Endometrium (tissue), 2 donors: Measurements from ENCODE around the gene COQ8A.
"Not testable (repeated sequence)": the region's sequence is repeated elsewhere in the genome, so short reads cannot be mapped to it uniquely, and the experiment has no call there.

ENCODE experiments used
- FAIRE-seq: peaks from 2 replicates; lab custom pipeline; 2012; peaks lifted over from hg19 to GRCh38; lab: Jason Lieb, UNC
- donor health status: control.
- donor health status: control.

COQ8A gene

DNA sequence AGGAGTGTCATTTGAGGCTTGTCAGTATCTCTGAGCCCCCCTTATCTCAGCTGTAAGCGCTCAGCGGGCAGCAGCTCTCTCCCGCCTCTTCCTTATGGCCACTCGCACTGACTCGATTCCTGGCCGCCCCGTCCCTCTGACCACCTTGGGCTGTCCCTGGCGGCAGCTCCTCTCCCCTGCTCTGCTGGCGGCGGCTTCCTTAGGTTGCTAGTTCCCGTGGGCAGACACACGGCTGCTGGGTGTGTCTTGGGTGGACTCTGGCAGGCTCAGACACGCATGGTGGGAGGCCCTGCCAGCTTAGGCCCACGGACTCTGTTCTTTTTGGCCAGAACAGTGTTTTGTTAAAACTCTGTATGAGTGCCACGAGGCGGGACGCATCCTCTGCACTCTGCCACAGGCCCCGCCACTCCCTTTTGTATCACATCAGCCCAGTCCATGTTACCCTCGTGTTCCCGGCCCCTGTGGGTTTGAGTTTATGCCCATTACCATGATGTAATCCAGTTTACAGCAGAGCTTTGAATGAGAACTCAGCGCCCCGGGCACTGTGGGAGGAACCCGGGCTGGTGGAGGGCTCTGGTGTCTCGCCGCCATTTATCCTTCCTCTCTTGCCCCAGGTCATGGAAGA is 45.9 kb downstream of the COQ8A start:
- FAIRE-seq = no peak

DNA sequence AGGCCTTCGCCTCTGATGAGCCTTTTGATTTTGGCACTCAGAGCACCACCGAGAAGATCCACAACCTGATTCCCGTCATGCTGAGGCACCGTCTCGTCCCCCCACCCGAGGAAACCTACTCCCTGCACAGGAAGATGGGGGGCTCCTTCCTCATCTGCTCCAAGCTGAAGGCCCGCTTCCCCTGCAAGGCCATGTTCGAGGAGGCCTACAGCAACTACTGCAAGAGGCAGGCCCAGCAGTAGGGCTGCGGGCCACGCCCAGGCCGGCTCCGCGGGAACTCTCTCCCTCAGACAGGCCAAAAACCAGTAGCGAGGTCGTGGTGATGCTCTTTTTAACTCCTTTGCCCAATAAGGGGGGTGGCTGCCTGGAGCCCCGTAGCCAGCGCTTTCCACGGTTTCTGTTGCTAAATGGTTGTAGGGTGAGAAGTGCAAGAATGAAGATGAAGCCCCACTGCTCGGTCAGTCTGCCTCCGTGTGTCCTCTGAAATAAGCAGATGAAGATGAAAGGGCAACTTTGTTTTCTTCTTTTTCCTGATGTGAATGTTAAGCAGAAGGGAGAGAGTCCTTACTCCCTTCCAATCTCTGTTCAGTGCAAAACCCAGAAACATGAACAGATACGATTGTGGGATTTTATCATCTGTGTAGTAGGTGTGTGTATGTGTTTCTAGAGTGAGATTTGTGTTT is 46.5 kb downstream of the COQ8A start:
- FAIRE-seq = no peak

DNA sequence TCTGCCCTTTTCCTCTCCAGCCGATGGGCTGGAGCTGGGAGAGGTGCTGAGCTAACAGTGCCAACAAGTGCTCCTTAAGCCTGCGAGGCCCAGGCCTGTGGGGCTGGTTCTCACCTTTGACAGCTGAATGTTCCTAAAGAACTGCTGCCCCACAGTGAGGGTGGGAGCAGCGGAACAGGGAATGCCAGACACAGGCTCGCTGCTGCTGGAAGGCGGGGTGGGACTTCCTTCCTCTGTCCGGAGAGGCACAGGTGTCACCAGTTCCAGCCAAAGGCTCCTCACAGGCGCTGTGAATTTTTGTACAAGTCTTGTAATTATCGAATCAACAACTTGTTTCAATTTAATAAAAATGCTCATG is 47.1 kb downstream of the COQ8A start:
- no peak for FAIRE-seq

DNA sequence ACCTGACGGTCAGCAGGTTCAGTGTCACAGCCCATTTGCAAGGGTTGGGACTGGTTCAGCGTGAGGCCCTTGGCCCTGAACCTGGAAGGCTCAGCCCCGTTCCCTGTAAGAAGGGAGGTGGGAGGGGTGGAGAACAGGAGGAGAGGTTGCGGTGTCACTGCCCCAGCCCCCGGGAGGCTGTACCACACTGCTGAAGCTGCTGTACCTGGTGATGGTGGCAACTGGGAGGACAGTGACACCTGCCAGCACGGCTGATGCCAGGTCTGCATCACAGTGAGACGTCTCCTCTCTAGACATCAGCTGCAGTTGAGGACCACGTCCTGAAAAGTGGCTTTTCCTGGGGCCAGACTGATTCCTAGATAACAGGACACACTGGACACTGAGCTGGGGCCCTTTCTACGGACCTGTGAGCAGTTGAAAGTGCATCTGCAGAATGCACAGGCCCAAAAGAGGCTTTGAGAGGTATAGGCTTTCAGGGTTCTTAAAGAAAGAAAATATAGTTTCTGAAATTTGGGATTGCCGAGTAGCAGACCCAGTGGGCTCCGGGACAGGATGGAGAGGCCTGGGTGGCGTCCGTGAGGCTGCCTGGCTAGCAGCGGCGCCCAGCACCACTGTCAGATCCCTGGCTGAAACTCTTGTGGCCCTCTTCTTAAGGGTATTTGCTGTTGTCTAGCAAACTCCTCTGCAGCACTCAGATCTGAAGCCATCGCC is 47.7 kb downstream of the COQ8A start:
- no peak for FAIRE-seq

DNA sequence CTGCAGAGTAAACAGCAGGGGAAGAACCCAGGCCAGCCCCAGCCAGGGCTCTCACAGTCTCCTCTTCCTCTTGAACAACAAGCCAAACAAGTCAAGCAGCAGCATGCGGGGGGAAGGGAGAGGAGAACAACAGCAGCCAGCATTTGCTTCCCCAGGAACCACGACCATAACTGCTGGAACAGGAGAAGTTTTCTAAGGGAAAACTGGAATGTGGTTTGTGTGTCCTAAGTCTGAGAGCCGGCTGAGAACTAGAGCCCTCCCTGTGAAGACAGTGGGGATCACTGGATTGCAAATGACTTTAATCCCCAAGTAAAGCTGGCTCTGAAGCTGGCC is 48.2 kb downstream of the COQ8A start:
- FAIRE-seq = no peak

DNA sequence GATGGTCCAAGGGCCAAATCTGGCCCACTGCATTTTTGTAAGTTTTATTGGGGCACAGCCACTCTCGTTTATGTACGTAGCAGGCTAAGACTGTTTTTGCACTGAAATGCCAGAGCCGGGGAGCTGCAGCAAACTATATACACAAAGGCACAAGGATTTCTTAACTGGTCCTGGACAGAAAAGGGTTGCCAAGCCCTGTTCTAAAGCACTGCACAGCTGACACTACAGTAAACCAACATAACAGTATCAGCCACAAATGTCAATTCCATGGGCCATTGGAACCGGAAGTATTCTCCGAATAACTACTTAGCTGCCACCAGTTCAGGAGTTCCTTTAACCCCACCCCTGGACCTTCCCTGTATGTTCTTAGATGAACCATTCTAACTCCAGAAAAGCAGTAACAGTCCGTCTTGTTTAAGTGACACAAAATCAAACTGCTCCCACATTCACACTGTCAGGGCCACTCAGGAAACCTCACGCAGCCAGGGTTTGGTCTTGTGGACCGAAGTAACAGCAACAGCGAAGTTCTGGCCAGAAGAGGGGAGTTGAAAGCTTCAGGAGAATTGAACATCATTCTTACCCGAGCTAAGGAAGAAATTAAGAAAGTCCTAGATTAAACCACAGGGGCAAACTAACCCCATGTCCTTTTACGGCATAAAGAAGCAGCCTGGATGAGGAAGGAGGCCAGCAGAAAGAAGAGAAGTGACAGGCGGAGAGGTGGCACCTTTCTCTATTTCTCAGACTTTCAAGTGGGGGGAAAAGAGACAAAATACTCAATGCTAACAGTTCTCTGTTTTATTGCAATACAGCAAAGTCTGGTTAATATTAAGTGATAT is 49.2 kb downstream of the COQ8A start:
- FAIRE-seq = no peak

DNA sequence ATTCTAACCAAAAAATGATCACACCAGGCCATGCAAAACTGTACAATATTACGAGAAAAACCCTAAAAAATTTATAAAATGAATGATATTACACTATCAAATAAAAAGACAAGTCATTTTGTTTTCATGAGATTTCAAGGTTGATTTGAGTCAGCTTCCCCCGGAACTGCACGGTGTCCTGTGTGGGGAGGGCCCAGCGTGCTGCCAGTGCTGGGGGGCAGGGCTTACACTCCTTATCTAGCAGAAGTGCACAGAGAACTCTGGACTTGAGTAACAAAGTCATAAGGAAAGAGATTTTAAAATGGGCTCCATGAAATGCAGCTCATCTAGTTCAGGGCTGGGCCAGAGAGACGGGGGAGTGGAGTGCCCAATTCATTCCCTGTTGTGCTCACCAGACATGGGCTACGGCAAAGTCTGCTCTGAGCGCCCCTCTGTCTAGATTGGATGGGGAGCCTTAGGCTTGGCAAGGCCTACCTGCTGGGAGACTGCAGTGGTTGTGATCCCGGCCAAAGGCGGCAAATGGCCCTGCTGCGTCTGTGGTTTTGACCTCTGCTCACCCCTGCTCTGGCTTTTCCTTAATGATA is 50.1 kb downstream of the COQ8A start:
- no peak for FAIRE-seq

DNA sequence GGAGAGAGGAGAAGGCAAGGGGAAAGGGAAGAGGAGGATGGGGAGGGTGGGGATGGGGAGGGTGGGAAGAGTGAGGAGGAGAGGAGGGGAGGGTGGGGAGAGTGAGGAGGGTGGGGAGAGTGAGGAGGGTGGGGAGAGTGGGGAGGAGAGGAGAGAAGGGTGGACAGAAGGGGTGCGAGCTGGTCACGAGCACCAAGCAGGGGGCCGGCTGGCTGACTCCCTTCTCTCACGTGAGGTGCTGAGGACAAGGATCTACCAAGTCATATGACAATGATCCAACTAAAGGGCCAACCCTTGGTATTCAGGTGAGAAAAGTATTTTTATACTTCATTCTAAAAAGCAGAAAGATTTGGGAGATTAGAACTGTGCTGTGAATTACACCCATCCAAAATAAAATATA is 51.8 kb downstream of the COQ8A start:
- no peak for FAIRE-seq

DNA sequence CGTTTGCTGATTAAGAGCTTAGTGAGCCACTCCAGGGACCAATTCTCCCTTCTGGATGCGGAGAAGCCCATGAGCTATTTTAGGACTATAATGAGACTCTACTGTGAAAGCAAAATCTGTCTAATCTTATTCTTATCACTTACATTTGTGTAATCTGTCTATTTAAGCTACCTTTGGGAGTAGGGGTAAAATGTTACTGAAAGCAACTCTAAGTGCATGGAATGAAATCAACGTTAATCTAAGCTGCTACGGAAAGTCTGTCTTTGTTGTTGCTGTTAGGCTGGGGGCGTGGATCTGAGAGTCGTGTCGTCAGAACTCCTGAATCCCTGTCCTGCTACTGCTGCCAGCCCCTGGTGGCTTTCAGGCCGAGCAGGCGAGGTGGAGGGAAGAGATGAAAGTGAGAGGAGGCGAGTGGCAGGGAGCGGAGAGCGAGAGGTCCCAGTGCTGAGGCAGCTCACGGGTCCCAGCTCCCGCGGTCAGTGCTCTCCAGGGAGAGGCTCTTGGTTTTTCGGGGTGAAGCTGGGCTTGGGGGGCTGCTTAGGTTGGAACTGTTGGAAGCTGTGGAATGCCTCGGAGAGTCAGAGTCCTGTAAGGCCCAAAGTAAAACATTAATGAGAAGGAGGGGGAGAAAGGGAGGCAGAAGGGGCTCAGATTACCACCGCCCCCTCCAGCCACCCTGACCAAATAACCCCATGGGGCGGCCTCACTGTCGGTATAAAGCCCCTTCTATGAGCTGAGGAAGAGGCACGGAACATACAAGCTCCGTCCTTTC is 53.9 kb downstream of the COQ8A start:
- FAIRE-seq = no peak

DNA sequence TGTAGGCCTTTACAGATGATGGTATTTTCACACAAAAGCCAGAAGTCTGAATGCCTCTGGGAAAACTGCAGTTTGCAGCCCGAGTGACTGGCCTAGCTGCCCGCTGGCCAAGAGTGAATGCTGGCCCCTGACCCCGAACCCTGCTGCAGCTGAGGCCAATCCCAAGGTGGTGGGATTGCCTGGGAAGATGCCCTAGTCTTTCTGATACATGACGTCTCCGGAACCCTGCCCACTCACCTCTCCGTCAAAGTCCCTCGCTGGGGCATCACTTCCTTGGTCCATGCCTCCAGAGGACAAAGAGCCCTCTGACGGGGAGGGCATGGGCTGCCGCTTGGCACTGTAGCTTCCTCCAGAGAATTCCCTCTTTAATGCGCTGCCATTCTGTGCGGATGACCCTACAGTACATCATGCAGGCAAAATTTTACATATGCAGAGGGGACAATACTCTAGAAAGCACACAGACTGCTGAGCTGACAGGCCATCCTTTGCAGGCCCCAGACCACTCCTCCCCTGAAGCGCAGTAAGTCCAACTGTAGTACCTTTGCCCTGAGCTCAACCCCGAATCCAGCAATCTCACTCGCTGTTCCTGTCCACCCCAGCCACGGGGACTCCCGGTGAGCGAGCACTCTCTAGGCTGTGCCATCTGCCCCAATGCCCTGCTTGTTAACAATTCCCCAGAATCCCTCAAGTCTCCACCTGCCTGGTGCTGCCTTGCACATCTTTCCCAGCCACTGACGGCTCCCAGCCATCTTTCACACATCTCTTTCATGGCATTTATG is 54.7 kb downstream of the COQ8A start:
- no peak for FAIRE-seq

DNA sequence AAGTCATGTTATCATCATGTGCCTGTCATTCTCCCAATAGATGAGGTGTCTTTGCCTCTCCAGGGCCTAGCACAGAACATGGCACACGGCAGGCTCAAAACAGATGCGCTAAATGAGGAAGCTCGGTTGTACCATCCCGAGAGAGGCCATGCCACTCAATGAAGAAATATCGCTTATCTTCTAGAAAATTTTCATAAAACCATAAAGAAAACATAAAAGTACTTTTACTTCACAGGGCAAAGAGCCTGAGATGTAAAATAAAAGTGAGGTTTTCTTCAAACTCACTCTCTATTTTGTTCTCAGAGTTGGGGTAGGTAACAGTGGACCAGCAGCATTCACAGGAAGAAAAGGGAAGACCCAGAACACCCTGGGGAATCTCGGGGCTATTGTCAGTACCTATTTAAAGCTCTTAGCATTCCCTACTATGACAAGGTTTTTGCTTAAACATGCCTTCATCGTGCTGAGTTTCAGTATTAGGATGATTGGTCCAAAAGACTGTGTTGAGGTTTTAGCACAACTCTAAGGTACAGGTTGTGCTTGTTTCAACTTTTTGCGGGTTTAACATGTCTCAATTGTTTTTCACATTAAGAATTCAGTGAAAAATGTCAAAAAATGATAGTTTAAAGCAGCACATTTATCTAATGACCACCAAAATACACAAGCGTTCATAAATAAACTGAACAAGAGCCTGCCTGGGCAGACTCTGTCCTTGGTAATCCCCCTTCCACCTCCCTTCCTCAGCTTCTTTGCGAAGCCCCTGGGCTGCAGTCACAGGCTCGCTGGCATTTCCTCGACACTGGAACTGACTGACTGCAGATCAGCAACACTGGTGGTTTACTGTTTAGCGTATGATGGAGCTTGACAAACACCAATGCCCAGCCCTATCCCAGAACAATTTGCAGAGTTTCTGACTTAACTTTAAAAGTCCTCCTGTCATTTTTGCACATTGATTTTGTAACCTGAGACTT is 55.6 kb downstream of the COQ8A start:
- FAIRE-seq = no peak

DNA sequence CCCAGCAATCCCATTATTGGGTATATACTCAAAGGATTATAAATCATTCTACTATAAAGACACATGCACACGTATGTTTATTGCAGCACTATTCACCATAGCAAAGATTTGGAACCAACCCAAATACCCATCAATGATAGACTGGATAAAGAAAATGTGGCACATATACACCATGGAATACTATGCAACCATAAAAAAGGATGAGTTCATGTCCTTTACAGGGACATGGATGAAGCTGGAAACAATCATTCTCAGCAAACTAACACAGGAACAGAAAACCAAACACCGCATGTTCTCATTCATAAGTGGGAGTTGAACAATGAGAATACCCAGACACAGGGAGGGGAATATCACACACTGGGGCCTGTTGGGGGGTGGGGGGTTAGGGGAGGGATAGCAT is 59.5 kb downstream of the COQ8A start:
- not testable (repeated sequence) for FAIRE-seq

DNA sequence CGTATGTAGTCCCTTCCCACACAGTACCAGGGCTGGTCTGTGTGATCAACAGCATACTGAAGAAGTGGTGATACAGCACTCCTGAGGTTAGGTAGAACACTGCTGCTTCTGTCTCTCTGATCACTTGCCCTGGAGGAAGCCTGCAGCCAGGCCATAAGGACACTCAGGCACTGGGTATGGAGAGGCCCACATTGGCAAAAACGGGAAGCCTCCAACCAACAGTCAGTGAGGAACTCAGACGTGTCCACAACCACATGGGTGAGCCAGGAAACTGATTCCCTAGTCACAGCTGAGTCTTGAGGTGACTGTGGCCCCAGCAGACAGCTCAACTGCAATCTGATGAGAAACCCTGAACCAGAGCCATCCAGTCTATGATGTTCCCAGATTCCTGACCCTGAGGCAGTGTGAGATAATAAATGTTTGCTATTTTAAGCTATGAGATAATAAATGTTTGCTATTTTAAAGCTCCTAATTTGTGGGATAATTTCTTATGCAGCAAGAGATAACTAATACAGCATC is 62.5 kb downstream of the COQ8A start:
- FAIRE-seq = no peak

DNA sequence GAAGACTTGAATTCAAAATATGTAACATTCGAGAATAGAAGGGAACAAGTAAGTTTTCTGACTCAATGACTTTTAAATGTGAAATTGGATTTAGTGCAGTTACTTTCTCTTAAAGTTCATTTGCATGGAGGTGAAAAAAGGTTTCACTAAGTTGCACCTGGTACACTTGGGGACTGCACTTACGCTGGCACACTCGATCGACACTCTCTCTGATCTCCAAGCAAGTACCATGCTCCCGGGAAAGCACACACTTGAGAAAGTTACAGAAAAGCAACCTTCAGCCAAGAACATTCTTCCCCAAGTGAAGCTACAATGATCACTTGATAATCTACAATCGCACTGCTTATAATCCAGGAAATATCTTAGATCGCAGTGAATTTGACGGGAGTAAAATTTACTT is 63.1 kb downstream of the COQ8A start:
- no peak for FAIRE-seq

DNA sequence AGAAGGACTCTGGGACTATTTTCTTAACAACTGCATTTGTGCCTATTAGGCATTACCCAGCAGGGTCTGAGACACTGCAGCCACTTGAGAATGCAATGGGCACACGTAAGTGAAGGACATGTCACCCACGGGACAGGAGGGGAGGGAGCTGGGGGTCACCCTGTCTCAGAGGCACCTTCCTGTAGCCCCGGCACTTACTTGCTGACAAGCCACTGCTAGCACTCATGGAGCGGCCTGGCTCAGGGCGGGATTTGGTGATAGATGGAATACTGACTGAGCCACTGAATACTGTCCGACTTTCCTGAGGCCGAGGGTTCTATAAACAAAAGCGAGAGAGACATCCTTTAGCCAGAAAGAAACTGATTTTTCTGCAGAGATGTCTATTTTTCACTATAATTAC is 64.7 kb downstream of the COQ8A start:
- no peak for FAIRE-seq

DNA sequence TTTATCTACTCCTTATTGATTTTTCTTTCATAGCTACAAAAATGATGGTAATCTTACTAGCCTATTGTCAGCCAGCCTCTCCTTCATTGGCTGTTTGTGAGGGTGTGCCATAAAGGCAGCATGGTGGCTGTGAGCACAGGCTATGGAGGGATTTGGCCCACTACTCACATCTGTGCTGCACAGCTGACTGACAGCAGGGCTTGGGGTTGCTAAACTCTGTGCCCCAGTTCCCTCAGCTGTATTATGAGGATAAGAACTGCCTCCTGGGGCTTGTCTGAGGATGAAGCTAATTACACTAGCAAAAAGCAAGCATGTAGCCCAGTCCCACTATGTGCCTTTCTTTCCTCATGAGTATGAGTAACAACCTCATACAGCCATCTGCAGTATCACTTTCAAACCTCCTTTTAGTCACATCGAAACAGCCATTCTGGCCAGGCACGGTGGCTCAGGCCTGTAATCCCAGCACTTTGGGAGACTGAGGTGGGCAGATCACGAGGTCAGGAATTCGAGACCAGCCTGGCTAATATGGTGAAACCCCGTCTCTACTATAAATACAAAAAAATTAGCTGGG is 66.2 kb downstream of the COQ8A start:
- FAIRE-seq = no peak

DNA sequence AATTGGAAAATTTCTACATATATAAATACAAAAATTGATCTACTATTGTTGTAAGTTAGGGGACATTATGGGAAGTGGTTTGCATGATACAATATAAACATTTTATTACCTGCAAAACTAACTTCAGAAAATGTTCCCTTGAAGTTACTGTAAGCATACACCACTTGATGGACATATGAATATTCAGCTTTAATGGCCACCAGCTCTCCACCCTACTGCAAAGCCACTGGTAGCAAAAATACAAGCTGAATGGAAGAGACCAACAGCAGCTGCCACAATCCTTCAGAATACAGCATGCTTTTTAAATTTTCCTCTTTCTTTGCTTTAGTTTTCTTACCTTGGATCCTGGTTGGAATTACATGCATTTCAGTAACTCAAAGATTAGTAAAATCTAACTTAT is 69.8 kb downstream of the COQ8A start:
- FAIRE-seq = no peak

DNA sequence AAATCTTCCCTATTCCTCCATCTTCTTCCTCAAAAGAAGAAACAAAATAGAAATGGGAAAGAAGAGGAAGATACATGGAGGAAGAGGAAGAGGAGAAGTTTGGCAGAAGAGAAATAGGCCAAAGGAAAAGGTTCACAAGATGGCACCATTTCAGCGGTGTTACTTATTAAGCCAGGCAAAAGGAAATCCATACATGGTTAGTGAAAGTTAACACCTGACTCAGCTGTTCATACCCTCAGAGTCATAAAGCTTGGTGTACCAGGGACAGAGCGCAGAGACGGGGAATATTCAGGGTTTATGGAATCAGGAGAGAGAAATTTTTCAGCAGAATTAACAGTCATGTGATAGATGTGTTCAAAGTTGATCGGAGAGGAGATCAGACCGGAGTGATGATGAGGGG is 70.6 kb downstream of the COQ8A start:
- no peak for FAIRE-seq

DNA sequence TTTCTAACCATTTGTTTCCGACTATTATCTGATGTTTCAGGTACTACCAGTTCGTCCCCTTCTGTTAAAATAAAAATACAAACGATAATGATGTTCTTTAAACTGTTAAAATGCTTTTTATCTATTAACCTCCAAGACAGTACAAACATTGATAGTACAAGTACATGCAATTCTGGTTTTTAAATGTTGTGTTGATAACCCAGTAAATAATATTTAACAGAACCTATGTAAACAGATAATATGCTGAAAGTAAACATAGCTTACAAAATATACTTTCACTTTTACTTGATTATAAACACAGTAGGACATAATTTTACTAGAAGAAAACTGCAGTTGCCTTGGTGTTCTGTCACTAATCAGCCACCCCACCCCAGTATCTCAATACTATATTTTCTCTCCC is 76.9 kb downstream of the COQ8A start:
- FAIRE-seq = no peak
